CD8-positive, alpha-beta memory T cell (primary cell): ENCODE measurements around the gene MKKS. TPM values are rescaled to one million over a fixed set of nuclear protein-coding genes. Genes with fewer than 3 reads are reported as not detected.
A peak's percentile ranks its signal among the peaks of the same experiment; 100 is the strongest.

ENCODE experiments used
- CTCF ChIA-PET: fragments of 350-600 bp; sonication (Branson Sonifier 250); formaldehyde crosslinking; loops from one replicate; lab custom pipeline; 2021; ENCODE audit warnings: antibody characterized with exemption; lab: Charles Lee
- POLR2A ChIA-PET: fragments of 350-600 bp; sonication (Branson Sonifier 250); formaldehyde crosslinking; loops from one replicate; lab custom pipeline; 2021; ENCODE audit warnings: antibody characterized with exemption; lab: Charles Lee
- DNase-seq, 5 donors: peaks; one replicate each; pipeline versions ENCODE4 v3.0.0 to v3.0.0-alpha.2; 2020 to 2022; ENCODE audit warnings: mixed read lengths in 1 of 5
- H3K27ac ChIP-seq: one replicate; pipeline ENCODE4 v1.7.0; 2013; ENCODE audit warnings: low read depth, mild to moderate bottlenecking, low read length, moderate library complexity
- H3K27me3 ChIP-seq: 2 replicates; pipeline ENCODE4 v1.7.0; 2013; ENCODE audit warnings: low read length, mild to moderate bottlenecking; ENCODE audit not compliant: insufficient read depth, poor library complexity, severe bottlenecking
- H3K36me3 ChIP-seq: 2 replicates; pipeline ENCODE4 v1.7.0; 2013; ENCODE audit warnings: mild to moderate bottlenecking, low read length, moderate library complexity; ENCODE audit not compliant: insufficient read depth
- H3K4me1 ChIP-seq: 2 replicates; pipeline ENCODE4 v1.7.0; 2013; ENCODE audit warnings: mild to moderate bottlenecking, low read length, moderate library complexity; ENCODE audit not compliant: insufficient read depth
- H3K4me3 ChIP-seq: 2 replicates; pipeline ENCODE4 v1.7.0; 2013; ENCODE audit warnings: mild to moderate bottlenecking, low read length
- H3K9me3 ChIP-seq: 2 replicates; pipeline ENCODE4 v1.7.0; 2013; ENCODE audit warnings: mild to moderate bottlenecking, low read length
- H3K27ac Mint-ChIP-seq, 8 donors: one replicate each; pipeline ENCODE4 v1.8.0; 2020 to 2021; ENCODE audit warnings: mixed read lengths in 8 of 8, mild to moderate bottlenecking in 6 of 8, inconsistent platforms in 3 of 8, moderate library complexity in 3 of 8
- H3K27me3 Mint-ChIP-seq, 2 donors: one replicate each; pipeline ENCODE4 v1.8.0; 2020 to 2021; ENCODE audit warnings: mixed read lengths in 2 of 2, mild to moderate bottlenecking in 1 of 2, moderate library complexity in 1 of 2
- H3K36me3 Mint-ChIP-seq, 3 donors: one replicate each; pipeline ENCODE4 v1.8.0; 2020 to 2021; ENCODE audit warnings: mixed read lengths in 3 of 3, inconsistent platforms in 1 of 3, mild to moderate bottlenecking in 1 of 3
- H3K4me1 Mint-ChIP-seq, 3 donors: one replicate each; pipeline ENCODE4 v1.8.0; 2020 to 2021; ENCODE audit warnings: mixed read lengths in 3 of 3, inconsistent platforms in 1 of 3, mild to moderate bottlenecking in 1 of 3
- H3K4me3 Mint-ChIP-seq, 7 donors: one replicate each; pipeline ENCODE4 v1.8.0; 2020 to 2021; ENCODE audit warnings: mixed read lengths in 7 of 7, mild to moderate bottlenecking in 6 of 7, moderate library complexity in 4 of 7, inconsistent platforms in 2 of 7
- H3K9me3 Mint-ChIP-seq, 5 donors: one replicate each; pipeline ENCODE4 v1.8.0; 2020 to 2022; ENCODE audit warnings: mixed read lengths in 5 of 5, mild to moderate bottlenecking in 3 of 5, moderate library complexity in 2 of 5, inconsistent platforms in 1 of 5
- polyA plus RNA-seq: library from polyadenylated mRNA; unstranded; fragments of 300-500 nt; fragmentation: Illumina TruSeq; gene quantifications from one replicate; pipeline ENCODE4 v1.2.3, GENCODE V29; 2021
- total RNA-seq, 2 experiments: library from RNA; stranded (reverse); gene quantifications; one replicate each; pipeline ENCODE4 v1.2.3, GENCODE V29; 2021

Gene MKKS
- total and polyA plus RNA-seq, 3 experiments from 2014 or later = 7.7 to 37.7 (median 8.2) TPM

DNA sequence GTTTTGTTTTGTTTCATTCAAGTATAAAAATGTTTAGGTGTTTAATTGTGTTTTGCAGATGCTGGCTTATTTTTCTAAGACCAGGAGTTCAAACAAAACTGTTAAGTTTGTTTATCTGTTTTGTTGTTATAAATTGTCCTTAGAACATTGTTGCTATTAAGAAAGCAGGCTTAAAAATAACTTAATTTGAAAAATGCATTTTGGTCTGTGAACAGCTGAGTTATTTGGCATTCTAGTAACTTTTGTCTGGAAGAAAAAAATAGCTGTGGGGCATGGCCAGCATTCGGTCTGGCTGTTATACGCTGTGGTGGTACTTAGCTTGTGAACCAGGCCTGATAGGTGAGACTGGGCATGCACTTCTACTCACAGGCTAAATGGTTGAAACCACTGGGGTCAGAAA, 38.8 kb upstream of the MKKS start:
- Histone ChIP-seq H3K4me3 (no peak overlapping the region), H3K27ac (no peak overlapping the region), H3K27me3 (no peaks in the 10 kb centered on the region), H3K4me1 (no peaks in the 10 kb centered on the region), H3K36me3 (no peaks in the 10 kb centered on the region), H3K9me3 (no peaks in the 10 kb centered on the region)
- Mint-ChIP-seq H3K27me3 (no peaks in the 10 kb centered on the region), H3K9me3 (no peaks in the 10 kb centered on the region), H3K4me1 (peaks cover 15 to 28% (median 22%) of the 10 kb centered on the region in 3 donors), H3K4me3 (no peak overlapping the region), H3K36me3 (peaks cover 5 to 6% (median 5%) of the 10 kb centered on the region in 3 donors), H3K27ac (no peak overlapping the region)
- ChIA-PET POLR2A (no interaction called here), CTCF (no interaction called here)
- DNase-seq = no peak

DNA sequence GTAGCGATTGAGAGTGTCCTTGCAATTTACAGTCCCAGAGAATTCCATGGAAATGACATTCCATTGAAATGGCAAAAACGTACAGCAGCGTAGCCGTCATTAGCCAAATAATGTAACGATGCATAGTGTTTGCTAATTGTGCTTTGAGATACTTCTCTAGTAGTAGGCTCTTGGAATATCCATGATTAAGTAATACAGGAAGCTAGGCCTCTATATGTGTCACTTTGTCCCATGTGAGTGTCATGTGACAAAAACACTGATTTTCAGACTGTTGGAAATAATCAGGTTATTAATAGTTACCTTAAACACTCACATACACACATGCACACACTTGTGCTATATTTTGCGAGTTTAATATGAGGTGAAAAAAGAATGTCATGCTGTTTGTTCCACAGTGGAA, 36.3 kb upstream of the MKKS start:
- Histone ChIP-seq H3K4me1 (no peaks in the 10 kb centered on the region), H3K9me3 (no peaks in the 10 kb centered on the region), H3K36me3 (no peaks in the 10 kb centered on the region), H3K4me3 (no peak overlapping the region), H3K27ac (no peak overlapping the region), H3K27me3 (no peaks in the 10 kb centered on the region)
- Mint-ChIP-seq H3K27ac (no peak overlapping the region), H3K9me3 (no peaks in the 10 kb centered on the region), H3K27me3 (no peaks in the 10 kb centered on the region), H3K4me1 (peaks cover 10 to 15% (median 12%) of the 10 kb centered on the region in 3 donors), H3K4me3 (no peak overlapping the region), H3K36me3 (peaks cover 5 to 6% (median 5%) of the 10 kb centered on the region in 3 donors)
- ChIA-PET CTCF (no interaction called here), POLR2A (no interaction called here)
- DNase-seq = no peak

DNA sequence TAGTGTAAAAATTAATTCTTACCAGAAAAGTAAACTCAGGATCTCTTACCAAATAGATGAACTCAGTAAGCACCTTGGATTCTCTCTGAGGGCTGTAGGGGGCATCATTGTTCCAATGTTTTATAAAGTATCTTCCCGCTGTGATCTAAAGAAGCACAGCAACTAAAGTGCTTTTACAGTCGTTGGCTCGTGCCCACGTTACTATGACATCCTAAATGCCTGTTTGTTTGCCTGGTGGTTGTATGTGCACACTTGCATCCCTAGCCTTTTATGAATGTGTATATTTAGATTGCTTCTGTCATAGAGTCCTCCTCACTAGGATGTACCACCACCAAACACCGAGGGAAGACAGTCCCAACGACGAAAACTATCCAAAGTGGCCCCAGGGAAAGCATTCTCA, 35.6 kb upstream of the MKKS start:
- no peak overlapping the region for H3K4me3 ChIP-seq
- Mint-ChIP-seq H3K4me1 (peaks cover 8 to 9% (median 8%) of the 10 kb centered on the region in 3 donors), H3K4me3 (no peak overlapping the region), H3K27ac (no peak overlapping the region), H3K36me3 (peaks cover 5 to 8% (median 5%) of the 10 kb centered on the region in 3 donors), H3K9me3 (no peaks in the 10 kb centered on the region), H3K27me3 (no peaks in the 10 kb centered on the region)
- no peak overlapping the region for H3K27ac ChIP-seq
- DNase-seq = peak in 1 of 5 donors; percentile 8
- ChIA-PET CTCF (no interaction called here), POLR2A (no interaction called here)
- H3K27me3 ChIP-seq = no peaks in the 10 kb centered on the region
- no peaks in the 10 kb centered on the region for H3K36me3 ChIP-seq
- H3K9me3 ChIP-seq = no peaks in the 10 kb centered on the region
- H3K4me1 ChIP-seq = no peaks in the 10 kb centered on the region

DNA sequence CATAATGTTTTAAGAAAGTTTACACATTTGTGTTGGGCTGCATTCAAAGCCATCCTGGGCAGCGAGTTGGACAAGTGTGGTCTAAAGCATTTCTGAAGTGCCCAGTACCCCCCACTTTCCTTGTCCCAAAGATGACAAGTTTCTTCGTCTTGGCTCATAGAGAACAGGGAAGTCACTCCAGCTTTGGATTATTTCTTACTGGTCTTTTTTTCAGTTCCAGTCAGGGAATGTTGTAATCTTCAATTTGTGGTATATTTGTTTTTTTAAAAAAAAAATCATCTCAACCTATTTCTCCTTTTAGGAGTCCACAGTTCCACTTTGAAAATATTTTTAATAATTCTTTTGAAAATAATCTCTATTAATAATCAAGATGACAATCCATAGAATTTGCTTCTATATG, 35.0 kb upstream of the MKKS start:
- Mint-ChIP-seq H3K36me3 (peaks cover 5 to 8% (median 5%) of the 10 kb centered on the region in 3 donors), H3K4me1 (peaks cover 5 to 6% (median 5%) of the 10 kb centered on the region in 3 donors), H3K9me3 (no peaks in the 10 kb centered on the region), H3K4me3 (no peak overlapping the region), H3K27me3 (no peaks in the 10 kb centered on the region), H3K27ac (no peak overlapping the region)
- H3K4me1 ChIP-seq = no peaks in the 10 kb centered on the region
- ChIA-PET CTCF (no interaction called here), POLR2A (no interaction called here)
- no peaks in the 10 kb centered on the region for H3K9me3 ChIP-seq
- H3K4me3 ChIP-seq = no peak overlapping the region
- no peaks in the 10 kb centered on the region for H3K36me3 ChIP-seq
- no peak overlapping the region for H3K27ac ChIP-seq
- DNase-seq = no peak
- no peaks in the 10 kb centered on the region for H3K27me3 ChIP-seq

DNA sequence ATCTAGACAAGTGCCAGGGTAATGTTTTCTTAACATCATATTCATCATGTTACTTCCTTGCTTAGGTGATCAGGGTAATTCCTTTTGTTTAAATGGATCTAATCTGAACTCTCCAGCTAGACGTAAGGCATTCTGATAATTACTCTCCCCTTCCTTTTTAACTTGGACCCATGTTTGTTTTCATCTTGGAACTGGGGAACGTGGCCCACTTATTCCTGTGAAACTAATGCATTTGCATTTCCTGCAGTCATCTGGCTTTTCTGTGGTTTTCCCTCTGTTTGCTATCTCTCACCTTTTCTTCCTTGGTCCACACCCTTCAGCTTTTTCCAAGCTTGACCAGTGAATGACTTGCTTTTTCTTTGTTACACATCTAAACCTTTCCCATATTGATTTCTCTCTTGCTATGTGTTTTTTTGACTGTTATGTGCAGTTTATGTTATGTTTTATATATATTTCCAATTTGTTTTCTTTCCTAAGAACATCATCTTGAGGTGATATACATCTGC, 34.4 kb upstream of the MKKS start:
- ChIA-PET CTCF (interaction anchor here (0.7 to 1.0 kb wide), 2 partner anchors 12 to 778 kb away, joined by 3 read pairs; no protein-coding TSS in a partner anchor), POLR2A (no interaction called here)
- no peaks in the 10 kb centered on the region for H3K9me3 ChIP-seq
- Mint-ChIP-seq H3K27me3 (no peaks in the 10 kb centered on the region), H3K36me3 (peaks cover 5 to 11% (median 9%) of the 10 kb centered on the region in 3 donors), H3K4me1 (peaks cover 4 to 6% (median 5%) of the 10 kb centered on the region in 3 donors), H3K27ac (no peak overlapping the region), H3K4me3 (no peak overlapping the region), H3K9me3 (peaks cover 0 to 2% (median 0%) of the 10 kb centered on the region in 5 donors)
- no peaks in the 10 kb centered on the region for H3K4me1 ChIP-seq
- no peak overlapping the region for H3K27ac ChIP-seq
- H3K27me3 ChIP-seq = no peaks in the 10 kb centered on the region
- no peaks in the 10 kb centered on the region for H3K36me3 ChIP-seq
- H3K4me3 ChIP-seq = no peak overlapping the region
- no peak for DNase-seq

DNA sequence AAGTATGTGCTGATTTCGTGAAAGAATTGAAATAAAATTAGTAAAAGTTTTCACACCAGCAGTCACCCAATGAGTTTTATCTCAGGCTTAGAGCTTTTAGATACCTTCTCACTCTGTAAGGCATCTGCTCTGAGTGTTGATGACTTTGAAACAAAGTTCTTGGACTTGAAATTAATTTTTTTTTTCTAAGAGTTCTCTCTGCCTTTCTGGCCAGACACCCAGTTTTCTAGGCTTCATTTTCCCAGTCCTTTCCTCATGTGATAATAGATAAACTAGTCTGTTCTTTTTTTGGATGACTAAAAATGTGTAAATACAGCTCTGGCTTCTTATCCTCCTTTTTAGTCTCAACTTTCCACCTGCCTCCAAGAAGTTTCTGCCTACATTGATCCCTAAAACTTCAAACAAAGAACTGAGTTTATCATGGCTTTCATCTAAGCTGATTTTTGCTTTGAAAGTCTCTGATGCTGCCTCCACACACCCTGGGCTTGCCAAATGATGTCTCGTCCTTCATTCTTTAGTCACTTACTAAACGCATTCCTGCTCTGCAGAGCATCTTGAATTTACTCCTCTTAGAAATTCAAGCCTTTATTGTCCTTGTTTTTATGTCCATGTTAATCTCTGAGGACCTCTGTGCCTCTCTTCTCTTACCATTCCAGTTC, 33.8 kb upstream of the MKKS start:
- Mint-ChIP-seq H3K27ac (peak overlapping the region in 1 of 8 donors; percentile 19), H3K27me3 (no peaks in the 10 kb centered on the region), H3K9me3 (peaks cover 0 to 2% (median 1%) of the 10 kb centered on the region in 5 donors), H3K36me3 (peaks cover 9 to 17% (median 10%) of the 10 kb centered on the region in 3 donors), H3K4me1 (peaks cover 0 to 6% (median 5%) of the 10 kb centered on the region in 3 donors), H3K4me3 (no peak overlapping the region)
- no peak for DNase-seq
- Histone ChIP-seq H3K27ac (no peak overlapping the region), H3K36me3 (no peaks in the 10 kb centered on the region), H3K27me3 (no peaks in the 10 kb centered on the region), H3K9me3 (no peaks in the 10 kb centered on the region), H3K4me1 (no peaks in the 10 kb centered on the region), H3K4me3 (no peak overlapping the region)
- CTCF ChIA-PET = interaction anchor here (0.7 to 1.0 kb wide), 2 partner anchors 12 to 778 kb away, joined by 3 read pairs; no protein-coding TSS in a partner anchor
- POLR2A ChIA-PET = no interaction called here

DNA sequence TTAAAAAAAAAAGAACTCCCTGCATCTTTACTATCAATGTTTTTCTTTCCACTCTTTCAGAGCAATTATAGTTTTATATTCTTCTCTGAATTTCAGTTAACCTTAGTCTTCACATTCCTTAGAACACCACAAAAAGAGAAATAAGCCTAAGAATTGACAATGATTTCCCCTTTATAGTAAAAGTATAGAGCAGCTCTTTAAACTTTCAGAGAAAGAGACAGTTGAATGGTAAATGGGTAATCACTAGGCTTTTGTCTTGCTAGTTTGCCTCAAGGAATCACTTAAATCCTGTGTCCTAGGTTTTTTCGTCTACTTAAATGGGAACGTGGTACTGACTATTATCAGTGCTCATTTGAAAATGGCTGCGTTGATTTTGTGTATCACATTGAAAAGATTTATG, 32.8 kb upstream of the MKKS start:
- Mint-ChIP-seq H3K9me3 (peaks cover 0 to 2% (median 1%) of the 10 kb centered on the region in 5 donors), H3K36me3 (peaks cover 10 to 20% (median 11%) of the 10 kb centered on the region in 3 donors)

DNA sequence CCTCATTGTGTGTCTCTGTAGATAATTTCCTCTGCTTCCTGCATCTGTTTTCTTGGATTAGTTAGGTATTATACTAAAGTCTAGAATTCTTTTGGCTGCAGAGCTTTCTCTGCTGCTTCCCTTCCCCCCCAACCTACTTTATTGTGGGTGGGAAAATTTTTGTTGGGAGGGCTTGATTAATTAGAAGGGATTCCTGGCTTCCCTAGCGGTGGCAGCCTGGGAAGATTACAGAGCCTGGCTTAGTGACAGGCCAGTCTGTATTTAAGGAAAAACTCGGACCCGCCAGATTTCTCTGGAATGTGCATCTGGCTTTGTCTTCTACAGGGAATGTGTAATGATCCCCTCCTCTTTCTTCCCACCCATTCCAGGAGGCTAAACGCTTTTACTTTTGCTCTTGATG, 32.3 kb upstream of the MKKS start:
- no peaks in the 10 kb centered on the region for H3K27me3 ChIP-seq
- no peaks in the 10 kb centered on the region for H3K27me3 Mint-ChIP-seq
- H3K4me3 Mint-ChIP-seq = no peak overlapping the region
- no peak overlapping the region for H3K4me3 ChIP-seq
- H3K36me3 Mint-ChIP-seq = peaks cover 7 to 20% (median 11%) of the 10 kb centered on the region in 3 donors
- DNase-seq = no peak
- H3K4me1 ChIP-seq = no peaks in the 10 kb centered on the region
- ChIA-PET POLR2A (no interaction called here), CTCF (no interaction called here)
- H3K9me3 Mint-ChIP-seq = peaks cover 0 to 2% (median 1%) of the 10 kb centered on the region in 5 donors
- no peak overlapping the region for H3K27ac ChIP-seq
- H3K4me1 Mint-ChIP-seq = peaks cover 0 to 11% (median 7%) of the 10 kb centered on the region in 3 donors
- H3K36me3 ChIP-seq = no peaks in the 10 kb centered on the region
- no peaks in the 10 kb centered on the region for H3K9me3 ChIP-seq
- peak overlapping the region in 1 of 8 donors; percentile 70 for H3K27ac Mint-ChIP-seq

More for the DNA sequence above, 32.8 kb upstream of the MKKS start:
- no peaks in the 10 kb centered on the region for H3K4me1 ChIP-seq
- Mint-ChIP-seq H3K27me3 (no peaks in the 10 kb centered on the region), H3K27ac (no peak overlapping the region), H3K4me1 (peaks cover 0 to 11% (median 7%) of the 10 kb centered on the region in 3 donors), H3K4me3 (no peak overlapping the region)
- no peaks in the 10 kb centered on the region for H3K36me3 ChIP-seq
- H3K4me3 ChIP-seq = no peak overlapping the region
- H3K27me3 ChIP-seq = no peaks in the 10 kb centered on the region
- ChIA-PET CTCF (no interaction called here), POLR2A (no interaction called here)
- no peaks in the 10 kb centered on the region for H3K9me3 ChIP-seq
- no peak overlapping the region for H3K27ac ChIP-seq
- DNase-seq = no peak
